CD4-positive, alpha-beta T cell treated with Interleukin-4 for 1 hour (primary cell): ENCODE data around the gene ATG7.
"Not testable (repeated sequence)": the region's sequence is repeated elsewhere in the genome, so short reads cannot be mapped to it uniquely, and the experiment has no call there.

Experiments used
- DNase-seq, 2 donors: peaks; one replicate each; pipeline ENCODE4 v3.0.0-alpha.2; 2020 to 2022

Gene ATG7

DNA sequence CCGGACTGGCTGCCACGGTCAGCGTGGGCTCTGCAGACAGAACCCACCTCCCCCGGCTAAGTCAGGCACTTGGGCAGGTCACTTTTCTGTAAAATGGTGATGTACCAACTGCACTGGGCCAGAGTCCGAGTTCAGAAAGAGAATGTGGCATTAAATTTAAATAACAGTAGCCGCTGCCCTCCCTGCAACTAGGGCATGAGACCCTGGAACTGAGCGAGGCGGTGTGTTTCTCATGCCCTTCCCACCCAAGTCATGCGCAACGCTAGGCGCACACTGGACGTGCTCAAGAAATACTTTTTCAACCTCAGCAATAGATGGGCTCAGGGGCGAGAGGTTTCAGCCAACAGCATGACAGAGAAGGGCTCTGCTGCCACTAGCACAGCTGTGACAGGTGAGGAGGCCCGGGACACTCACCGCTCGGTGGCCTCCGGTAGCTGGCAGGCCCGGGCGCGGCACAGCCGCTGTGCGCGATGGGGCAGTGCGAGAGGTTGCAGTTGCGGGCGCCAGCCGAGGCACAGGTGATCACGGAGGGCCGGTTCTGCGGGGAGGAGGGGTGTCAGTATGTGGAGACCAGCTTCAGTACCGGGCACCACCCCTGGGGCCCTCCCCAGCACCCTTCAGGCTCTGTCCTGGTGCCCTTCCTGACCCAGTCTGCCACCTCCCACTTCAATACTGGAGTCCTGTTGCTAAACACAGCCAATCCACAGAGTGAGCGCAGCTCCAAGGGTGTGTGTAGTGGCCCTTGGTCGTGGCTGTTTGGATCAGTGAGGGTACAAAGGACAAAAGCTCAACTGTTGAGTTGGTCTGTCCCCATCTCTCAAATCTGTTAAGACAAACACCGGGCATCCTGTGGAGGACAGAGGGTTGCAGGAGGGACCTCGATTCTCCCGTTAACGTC, 287.0 kb downstream of the ATG7 start:
- DNase-seq: no peak

DNA sequence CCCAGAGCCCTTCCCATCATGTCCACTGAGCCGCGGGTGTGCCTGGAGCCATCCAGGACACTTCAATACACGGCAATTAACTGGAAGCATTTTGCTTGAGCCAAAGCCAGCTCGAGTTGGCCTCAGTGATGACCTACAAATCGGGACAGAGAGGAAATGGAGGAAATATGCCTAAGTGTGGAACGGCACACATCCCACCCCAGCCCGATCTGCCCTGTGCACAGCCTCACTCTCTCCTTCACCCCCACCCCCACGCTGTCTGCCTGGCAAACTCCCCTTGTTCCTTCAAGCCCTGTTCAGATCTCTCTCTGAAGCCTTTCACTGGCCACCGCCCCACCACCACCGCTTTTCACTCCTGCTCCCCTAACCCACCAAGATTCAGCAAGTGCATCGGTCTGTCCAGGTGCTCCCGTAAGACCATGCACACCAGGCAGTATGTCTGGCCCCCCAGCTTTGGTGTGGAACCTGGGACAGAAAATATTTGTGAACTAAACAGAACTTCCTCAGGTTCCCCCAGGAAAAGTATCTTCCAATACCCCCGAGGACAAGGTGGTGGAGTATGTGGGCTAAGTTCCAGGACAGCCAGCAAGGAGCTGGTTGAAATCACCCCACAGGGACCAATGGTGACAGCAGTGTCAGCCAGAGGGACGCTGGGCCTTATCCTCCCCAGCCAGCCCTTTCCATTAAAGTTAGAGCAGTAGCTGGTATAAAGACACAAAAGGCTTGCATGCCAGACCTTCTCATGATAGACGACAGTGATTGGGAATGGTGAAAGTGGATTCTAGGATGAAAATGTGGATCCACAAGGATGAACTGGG, 287.8 kb downstream of the ATG7 start:
- DNase-seq: no peak

DNA sequence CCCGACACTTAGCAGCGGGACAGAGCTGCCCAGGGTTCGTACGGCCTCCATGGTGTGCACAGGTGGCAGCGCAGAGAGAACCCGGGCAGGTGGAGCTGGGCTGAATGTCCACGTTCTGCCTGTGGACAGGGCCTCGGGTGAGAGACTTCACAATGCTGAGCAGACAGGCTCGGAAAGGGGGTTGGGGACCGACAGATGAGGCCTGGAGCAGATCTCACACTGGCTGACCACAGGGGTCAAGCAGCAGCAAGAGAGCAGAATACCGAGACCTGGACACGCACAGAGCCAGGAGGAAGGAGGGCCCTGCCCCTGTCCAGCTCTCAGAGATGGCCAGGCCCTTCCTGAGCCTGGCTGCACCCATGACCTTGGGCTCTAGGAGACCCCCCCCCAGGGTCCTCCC, 288.5 kb downstream of the ATG7 start:
- DNase-seq: no peak

DNA sequence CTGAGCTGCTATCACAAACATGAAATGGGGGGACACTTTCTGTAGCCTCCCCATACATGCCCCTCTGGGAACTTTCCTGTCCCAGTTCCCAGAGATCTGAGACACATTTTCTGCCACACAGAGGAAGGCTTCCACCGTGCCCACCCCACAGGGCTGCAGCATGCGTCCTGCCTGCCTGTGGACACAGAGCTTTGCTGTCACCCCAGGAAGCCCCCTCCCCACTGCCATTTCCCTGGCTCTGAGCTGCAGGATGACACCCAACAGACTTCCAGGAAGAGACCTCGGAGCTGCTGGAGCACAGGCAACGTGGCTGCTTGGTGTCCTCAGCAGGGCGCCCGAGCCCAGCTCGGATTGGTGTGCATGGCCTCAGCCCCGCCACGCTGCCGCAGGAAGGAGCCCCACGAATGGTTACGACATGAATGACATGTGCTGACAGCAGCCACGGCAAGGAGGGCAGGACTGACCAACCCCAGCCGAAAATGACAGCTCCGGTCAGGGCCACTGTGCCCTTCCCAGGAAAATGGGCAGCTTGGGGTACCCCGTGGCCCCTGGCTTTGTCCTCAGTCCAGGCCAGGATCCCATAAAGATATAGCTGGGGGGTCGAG, 290.2 kb downstream of the ATG7 start:
- DNase-seq: no peak

DNA sequence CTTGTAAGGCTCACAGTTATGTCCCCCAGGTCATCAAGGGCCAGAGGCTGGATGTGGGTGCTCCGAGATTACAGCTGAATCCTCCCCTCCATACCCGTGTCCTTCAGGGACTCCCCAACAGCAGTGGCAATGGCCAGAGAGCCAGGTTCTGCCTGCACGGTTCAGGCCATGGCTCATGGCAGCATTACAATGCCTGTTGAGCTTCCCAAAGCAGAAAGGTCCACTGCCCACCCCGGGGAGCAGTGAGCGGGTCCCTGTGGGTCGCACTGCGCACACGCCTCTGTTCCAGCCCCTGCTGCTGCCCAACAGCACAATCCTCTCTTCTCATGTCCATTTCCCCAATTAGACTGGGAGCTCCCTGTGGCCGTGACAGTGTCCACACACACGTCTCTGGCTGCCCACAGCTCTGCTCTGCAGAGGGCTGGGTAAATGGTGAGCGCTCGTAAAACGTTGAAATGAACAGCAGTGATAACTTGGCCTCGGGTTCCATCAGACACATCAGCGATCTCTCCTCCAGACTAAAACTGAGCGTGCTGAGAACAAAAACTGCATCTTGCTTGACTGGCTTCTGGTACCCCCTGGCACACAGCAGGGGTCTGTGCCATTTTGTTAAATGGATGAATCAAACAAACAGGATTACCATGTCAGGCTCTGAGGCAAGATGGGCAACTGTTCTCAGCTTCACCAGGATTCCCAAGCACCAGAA, 291.1 kb downstream of the ATG7 start:
- DNase-seq: no peak

DNA sequence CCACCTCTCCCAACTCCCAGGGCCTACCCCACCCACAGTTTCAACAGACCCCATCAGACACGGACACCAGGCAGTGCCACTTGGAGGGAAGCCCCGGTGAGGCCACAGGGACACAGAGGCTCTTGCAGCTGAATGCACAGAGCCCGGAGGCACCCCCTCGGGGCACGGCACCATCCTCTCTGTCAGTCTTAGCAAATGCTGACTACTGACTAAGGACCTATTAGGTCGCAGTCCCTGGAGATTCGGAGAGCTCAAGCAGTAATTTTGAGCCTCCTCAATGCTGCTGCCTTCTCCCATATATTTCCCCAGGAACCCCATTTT, 291.6 kb downstream of the ATG7 start:
- no peak for DNase-seq

DNA sequence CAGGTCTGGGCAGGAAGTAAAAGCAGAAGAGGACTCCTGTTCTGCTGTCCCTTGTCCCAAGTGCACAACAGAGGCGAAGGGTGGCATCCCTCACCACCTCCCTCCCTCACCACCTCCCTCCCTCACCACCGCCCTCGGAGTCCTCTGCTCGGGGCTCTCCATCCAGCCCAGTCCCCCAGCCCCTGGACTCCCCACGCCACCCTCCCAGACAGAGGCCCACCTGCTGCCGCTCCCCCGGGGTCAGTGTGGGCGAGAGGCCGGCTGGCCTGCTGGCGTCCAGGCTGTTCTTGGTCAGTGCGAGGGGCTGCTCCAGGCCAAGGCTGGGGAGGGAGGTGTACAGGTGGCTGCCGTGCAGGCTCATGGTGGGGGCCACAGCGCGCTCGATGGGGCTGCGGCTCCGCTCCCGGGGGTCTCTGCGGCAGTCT, 292.4 kb downstream of the ATG7 start:
- no peak for DNase-seq

DNA sequence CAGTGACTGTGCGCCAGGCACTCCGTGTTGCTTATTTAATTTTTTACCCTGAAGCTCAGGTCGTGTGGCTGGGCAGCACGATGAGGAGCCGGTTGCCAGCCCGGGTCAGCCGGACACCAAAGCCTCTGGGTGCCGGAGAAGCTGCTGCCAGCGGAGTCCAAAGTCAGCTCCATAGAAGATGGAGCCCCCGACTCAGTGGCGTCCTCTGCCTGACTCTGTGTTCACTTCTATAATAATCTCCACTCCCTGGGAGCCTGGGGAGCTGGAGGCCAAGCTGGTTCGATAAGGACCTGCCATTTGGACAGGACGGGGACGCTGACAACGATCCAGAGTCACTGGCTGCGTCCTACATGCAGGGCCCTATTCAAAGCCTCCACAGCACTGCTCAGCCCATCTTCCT, 292.9 kb downstream of the ATG7 start:
- no peak for DNase-seq

DNA sequence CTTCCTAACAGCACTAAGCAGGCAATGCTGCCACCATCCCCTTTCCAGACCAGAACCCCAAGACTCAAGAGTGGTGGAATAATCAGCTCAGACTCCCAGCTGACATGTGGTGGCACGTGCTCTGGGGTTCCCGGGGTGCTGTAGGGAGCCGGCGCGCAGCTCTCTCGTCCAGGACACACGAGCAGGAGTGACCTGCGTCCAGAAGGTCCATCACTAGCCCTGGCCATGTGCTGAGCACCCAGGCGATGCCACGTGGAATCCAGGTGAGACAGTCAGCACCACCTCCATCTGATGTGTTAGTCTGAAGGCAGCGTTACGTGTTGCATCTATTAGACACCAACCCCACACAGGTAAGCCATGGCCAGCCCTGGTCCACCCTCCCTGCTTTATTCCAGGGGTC, 293.3 kb downstream of the ATG7 start:
- no peak for DNase-seq

DNA sequence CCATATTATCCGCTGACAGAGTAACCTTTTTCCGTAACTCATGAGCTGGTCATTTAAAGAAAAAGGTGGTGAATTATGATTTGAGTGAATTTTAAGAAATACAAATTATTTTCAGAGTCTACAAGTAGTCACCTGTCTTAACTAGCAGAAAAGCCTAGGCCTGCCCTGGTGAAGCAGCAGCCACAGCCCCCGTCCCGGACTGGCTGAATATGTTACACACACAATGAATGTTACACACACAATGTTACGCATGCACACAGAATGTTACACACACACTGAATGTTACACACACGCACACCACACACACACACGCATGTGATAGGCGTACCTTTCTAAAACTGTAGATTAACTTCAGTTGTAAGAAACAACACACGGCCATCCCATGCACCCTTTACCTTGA, 293.7 kb downstream of the ATG7 start:
- DNase-seq: no peak

DNA sequence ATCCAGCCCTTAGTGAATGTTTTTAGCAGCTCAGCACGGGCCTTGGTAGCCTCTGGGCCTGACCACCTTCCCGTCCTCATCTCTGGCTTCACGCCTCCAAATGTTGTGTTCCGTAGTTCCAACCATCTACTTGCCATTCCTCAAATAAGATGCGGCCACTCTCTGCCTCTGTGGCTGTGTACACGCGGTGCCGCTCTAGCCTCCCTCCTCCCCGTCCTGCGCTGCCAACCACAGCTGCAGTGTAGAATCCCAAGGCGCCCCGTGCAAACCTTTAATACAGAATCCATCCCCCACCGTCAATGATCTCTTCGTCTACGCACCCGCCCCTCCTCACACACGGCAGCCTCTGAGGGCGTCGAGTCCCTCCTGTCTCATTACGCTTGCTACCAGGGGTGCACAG, 294.3 kb downstream of the ATG7 start:
- no peak for DNase-seq

DNA sequence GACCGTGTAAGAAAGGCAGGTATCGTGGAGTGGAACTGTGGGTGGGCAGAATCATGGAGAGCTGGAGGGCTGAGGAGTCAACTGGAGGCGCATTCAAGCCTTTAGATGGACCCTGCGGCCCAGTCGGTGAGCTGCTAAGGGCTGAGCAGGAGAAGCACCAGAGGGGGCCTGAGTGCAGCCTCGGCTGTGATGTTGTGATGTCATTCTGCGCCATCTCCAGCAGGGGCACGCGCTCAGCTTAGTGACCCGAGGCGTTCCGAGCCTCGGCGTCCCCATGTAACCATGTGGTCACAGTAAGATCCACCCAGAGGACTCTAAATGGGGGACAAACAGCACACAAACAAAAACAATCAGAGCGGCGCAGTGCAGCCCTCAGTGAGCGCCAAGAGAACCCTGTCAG, 294.7 kb downstream of the ATG7 start:
- no peak for DNase-seq

DNA sequence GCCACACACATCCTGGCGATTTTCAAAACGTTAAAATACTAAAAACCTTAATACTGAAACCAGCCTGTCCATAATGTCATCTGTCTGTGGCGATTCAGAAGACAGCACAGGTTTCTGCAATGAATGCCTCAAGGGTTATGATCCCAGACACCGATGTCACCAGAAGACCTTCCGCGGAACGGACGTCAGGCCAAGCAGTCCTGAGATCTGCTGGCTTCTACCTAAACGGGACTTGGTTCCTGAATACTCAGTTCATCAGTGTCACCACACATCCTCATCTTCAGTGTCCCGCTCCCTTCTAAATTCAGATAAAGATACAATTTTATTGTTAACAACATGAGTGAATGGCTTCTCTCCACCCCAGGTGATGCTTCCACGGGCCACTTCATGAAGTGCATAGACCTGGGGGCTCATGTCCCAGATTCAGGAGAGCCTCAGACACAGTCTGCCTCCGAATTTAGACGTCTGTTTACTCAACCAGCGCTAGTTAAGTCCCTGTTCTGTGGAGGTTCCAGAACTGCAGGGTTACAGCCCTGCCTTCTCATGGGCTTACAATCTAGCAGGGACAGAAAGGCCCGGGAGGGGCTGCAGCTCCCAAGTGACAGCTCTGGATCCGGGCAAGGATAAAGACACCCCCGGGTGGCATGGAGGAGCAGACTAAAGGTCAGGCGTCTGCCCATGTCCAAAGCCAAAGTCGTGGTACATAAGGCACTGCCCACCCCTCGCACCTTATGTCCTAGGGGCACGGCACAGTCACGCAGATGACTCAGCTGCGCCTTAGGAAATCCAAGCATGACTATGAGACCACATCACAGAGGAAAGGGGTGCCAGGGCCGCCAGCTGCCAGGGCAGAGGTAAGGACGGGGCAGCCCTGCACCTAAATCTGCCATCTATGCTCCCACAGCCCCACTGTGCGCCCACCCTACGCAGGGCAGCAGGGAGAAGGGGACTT, 295.6 kb downstream of the ATG7 start:
- DNase-seq: no peak

DNA sequence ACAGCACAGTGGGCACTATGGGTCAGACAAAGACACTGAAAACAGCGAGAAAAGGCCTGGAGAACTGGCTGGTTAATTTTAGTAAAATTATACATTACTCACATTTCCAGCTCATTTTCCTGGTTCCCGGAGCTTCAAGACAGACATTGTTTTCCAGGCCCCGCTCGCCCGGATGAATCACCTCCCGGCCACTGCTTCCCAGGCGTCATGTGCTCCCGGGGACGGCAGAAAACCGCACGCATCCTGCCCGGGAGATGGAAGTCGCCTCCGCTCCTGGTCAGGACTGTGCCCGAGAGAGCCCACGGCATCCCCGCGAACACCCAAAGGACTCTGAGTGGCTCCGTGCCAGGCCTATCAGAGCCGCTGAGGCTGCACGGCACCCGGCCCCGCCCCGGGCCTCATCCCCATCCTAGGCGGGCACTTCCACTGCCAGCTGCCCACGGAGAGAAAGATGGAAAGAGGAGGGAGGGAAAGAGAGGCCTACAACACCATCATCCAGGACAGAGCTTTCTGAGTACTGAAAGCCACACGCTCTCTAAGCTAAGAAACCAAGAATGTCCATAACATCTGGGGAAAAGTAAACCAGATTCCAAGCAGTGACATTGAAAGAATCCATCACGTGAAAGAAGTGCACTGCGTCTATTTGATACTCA, 296.4 kb downstream of the ATG7 start:
- no peak for DNase-seq

DNA sequence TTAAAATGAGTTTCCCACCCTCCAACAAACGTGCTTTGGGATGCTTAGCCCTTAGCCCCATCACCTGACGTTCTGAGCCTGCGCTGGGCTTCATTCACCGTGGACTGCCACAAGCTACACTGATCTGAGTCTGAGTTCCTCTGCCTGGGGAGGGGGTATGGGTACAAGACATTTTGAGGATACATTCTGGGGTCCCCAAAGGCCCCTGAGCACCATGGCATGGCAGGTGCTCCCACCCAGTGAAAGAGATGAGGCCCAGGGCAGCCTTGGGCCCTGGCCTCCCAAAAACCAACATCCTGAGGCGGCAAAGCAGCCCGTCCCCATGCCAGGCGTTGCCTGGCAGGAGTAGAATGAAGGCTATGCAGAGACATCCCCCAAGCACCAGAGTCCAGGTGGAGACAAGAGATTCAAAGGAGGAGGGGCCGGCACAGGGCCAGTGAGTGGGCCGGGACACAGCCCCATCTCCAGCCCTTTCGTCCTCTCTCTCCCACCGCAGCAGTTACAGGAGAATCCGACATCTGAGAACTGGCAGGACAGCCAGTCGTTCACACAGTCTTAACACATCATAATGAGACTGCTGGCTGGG, 297.1 kb downstream of the ATG7 start:
- no peak for DNase-seq

DNA sequence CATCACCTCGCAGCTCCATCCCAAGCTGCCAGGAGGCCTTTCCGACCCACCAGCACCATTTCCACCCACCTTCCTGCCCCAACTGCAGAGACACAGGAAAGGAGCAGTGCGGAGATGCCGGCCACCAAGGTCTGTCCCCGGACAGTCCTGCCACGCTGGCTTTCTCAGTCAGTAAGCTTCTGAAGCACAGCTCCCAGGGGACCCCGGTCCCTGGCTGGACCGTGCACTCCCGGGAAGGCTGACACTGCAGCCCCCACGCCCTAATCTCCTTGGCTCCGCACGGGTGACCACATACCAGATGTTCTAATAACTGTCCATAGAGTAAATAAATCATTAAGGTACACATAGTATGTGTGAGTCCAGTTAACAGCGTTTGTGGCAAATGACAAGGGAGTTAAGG, 298.1 kb downstream of the ATG7 start:
- DNase-seq: no peak

DNA sequence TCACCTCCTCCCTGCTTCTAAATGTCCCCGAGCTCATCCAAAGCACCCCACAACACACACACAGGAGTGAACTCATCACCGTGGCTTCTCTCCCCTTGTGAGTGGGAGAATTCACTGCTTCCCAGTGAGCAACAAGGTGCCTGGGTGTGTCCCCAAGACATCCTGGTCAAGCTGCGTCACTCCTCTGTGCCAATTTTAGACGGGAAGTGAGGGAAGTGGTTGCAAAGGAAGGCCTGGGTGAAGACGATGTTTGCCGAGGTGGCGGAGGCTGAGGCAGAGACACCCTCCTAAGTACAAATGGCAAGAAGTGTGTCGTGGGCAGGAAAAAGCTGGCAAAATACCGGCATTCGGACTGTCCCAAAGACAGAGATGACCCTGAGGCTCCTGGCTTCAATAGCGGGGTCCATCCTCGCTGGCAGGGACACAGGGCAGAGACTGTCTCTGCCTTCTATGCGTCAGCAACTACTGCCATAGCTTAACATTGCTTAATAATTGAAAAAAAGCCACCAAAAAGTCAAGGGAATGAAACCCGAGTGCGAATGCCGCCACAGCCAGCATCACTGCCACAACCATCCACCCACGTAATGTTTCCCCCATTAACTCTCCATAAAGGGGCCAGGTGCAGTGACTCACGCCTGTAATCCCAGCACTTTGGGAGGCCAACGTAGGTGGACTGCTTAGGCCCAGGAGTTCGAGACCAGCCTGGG, 298.7 kb downstream of the ATG7 start:
- peak in 1 of 2 donors; percentile 51 for DNase-seq

DNA sequence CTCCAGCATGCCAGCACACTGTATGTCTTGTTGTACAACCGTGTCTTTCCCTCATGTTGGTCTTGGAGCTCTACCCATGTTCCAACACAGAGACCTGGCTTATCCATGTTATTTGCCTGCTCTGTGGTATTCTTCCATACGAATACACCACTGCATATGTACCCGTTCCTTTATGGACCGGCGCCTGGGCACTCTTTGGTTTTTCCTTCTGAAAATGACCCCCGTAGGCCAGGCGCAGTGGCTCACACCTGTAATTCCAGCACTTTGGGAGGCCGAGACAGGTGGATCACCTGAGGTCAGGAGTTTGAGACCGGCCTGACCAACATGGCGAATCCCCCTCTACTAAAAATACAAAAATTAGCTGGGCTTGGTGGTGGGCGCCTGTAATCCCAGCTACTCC, 300.5 kb downstream of the ATG7 start:
- DNase-seq: not testable (repeated sequence)

DNA sequence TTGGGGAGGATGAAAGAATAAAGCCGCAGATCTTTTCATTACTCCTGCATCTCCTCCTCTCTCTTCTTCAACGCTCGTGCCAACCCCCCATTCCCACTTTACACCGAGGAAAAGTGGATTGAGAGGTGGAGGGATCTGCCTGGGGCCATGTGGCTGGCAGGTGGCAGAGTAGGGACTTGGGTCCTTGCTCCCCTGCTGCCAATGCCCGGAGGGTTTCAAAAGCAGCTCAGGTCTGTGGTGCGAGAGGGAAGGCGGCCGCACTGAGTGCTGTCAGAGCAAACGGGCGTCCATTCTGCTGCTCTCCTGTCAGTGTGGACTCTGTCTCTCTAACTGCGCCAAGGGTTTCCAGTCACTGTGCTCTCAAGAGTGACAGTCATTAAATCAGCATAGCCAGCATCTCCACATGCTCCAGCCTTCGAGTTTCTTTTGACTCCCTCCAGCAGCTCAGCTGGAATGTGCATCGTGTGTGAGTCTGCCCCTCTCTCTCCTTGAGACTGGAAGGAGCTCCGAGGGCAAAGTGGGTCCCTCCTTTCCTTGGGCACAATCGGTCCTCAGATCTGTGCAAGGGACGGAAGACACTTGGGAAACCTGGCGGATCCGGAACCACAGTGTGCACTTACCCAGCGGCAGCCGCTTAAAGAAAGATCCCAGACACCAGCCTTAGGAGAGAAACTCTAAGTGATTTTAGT, 302.9 kb downstream of the ATG7 start:
- DNase-seq: no peak

DNA sequence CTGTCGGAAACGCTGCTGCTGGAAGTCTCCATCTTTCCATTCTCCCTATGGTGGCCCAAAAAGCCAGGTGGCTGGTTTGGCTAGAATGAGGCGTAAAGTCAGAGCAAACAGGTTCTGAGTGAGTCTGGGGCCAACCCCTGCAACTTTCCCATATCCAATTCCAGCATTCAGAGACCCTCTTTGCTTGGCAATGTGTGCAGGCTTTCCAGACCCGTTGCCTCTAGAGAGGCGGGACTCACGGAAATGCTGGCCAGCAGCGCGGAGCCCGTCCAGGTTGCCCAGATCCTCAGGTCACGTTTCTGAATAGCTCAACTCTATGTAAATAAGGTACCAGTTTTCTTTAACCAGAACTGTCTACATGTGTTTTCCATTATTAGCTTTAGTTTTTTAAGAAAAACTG, 303.5 kb downstream of the ATG7 start:
- DNase-seq: no peak
